Measurements from ENCODE around the gene GPR179. TPM values are rescaled to one million over a fixed set of nuclear protein-coding genes. Genes with fewer than 3 reads are reported as not detected.

Gene GPR179
- total RNA-seq, 3 donors from 2014 or later = under 0.01 TPM

DNA sequence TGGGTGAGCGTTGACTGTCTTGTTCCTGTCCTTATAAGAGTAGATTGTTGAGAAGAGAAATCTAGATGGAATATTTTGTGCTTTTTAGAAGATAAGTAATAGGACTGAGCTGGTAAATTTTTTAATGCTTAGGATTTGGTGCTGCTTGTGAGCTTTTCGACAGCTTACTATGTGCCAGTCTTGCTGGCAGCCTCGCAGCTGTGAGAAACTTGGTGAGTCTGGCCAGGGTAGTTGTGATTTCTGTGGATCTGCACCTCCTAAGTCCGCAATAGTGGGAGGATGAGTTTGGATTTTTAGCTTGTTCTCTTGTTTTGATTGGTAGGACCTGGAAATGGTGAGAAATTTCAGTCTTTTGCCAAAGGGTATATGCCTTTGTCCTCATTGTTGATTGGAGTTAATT is 11.5 kb upstream of the GPR179 start:
- intact Hi-C loops (cut with DNase I; ENCODE audit: low total_unique reads) = no loop called here
- Histone ChIP-seq H3K4me3 (no peak overlapping the region), H3K9me3 (no peaks in the 10 kb centered on the region), H3K36me3 (no peaks in the 10 kb centered on the region), H3K27me3 (no peaks in the 10 kb centered on the region), H3K27ac (no peak overlapping the region), H3K4me1 (peaks cover 0 to 8% of the 10 kb centered on the region in 2 donors)
- no peak for DNase-seq (ENCODE audit: low spot score in 2 of 2)
- TF ChIP-seq POLR2A (IDR thresholded peaks at IDR 0.05) = no peak
- TF ChIP-seq POLR2AphosphoS5 (IDR thresholded peaks at IDR 0.05) = no peak
- TF ChIP-seq, protein P1, sequence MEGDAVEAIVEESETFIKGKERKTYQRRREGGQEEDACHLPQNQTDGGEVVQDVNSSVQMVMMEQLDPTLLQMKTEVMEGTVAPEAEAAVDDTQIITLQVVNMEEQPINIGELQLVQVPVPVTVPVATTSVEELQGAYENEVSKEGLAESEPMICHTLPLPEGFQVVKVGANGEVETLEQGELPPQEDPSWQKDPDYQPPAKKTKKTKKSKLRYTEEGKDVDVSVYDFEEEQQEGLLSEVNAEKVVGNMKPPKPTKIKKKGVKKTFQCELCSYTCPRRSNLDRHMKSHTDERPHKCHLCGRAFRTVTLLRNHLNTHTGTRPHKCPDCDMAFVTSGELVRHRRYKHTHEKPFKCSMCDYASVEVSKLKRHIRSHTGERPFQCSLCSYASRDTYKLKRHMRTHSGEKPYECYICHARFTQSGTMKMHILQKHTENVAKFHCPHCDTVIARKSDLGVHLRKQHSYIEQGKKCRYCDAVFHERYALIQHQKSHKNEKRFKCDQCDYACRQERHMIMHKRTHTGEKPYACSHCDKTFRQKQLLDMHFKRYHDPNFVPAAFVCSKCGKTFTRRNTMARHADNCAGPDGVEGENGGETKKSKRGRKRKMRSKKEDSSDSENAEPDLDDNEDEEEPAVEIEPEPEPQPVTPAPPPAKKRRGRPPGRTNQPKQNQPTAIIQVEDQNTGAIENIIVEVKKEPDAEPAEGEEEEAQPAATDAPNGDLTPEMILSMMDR (IDR thresholded peaks at IDR 0.05) = no peak

DNA sequence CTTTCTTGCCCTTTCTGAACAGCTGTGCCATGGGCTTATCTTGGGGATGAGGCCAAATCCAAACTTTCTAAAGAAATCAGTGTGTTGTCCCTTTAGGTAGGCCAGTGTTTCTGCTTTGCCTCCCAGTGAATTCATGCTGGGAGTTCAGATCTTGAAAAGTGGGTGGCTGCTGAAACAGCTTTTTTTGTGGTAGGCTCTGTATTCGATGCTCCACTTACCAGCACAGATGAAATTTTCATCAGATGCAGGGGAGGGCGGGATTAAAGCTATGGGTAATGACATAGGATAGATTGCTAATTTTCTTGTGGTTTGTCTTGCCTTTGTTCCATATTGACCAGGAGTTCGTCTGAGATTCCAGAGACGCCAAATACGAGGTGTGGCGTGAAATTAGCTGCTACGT is 10.7 kb upstream of the GPR179 start:
- Histone ChIP-seq H3K9me3 (no peaks in the 10 kb centered on the region), H3K4me3 (no peak overlapping the region), H3K27ac (no peak overlapping the region), H3K4me1 (peaks cover 0 to 8% of the 10 kb centered on the region in 2 donors), H3K27me3 (no peaks in the 10 kb centered on the region), H3K36me3 (no peaks in the 10 kb centered on the region)
- intact Hi-C loops (cut with DNase I; ENCODE audit: low total_unique reads) = no loop called here
- TF ChIP-seq, protein P1 (IDR thresholded peaks at IDR 0.05) = no peak
- no peak for TF ChIP-seq POLR2A (IDR thresholded peaks at IDR 0.05)
- no peak for TF ChIP-seq POLR2AphosphoS5 (IDR thresholded peaks at IDR 0.05)
- no peak for DNase-seq (ENCODE audit: low spot score in 2 of 2)

GRCh38 chr17:38353668-38354067 is 9.9 kb upstream of the GPR179 start:
- DNase-seq (ENCODE audit: low spot score in 2 of 2) = no peak
- Histone ChIP-seq H3K27me3 (no peaks in the 10 kb centered on the region), H3K4me1 (peaks cover 0 to 6% of the 10 kb centered on the region in 2 donors), H3K36me3 (no peaks in the 10 kb centered on the region), H3K9me3 (no peaks in the 10 kb centered on the region), H3K27ac (no peak overlapping the region), H3K4me3 (peak overlapping the region in 2 of 3 donors; percentile 92 to 95)
- TF ChIP-seq POLR2A (IDR thresholded peaks at IDR 0.05) (no peak), POLR2AphosphoS5 (IDR thresholded peaks at IDR 0.05) (no peak)
- TF ChIP-seq, protein P1 (IDR thresholded peaks at IDR 0.05) = no peak
- intact Hi-C loops (cut with DNase I; ENCODE audit: low total_unique reads) = no loop called here

DNA sequence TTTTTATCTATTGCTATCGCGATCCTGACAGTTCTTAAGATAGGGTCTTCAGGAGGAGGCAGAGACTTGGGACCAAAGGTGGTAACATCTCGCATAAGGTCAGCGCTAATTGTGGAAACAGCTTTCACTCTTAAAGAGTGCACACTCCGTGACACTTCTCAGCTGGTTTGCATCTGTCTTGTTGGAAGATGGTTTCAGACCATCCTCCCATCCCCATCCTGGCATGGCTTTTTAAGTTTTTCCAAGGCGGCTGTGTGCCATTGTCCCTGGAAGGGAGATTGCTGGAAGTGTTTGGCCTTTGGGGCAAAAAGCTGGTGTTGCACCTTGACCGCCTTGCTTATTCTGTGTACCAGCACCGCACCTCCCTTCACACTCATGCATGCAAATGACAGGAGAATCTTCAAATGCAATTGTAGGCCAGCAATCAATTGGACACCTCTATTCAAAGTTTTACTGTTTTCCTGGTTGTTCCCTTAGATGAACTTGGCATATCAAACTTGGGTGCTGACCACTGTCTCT is 9.4 kb upstream of the GPR179 start:
- TF ChIP-seq POLR2A (IDR thresholded peaks at IDR 0.05) = no peak
- TF ChIP-seq, protein P1 (IDR thresholded peaks at IDR 0.05) = no peak
- Histone ChIP-seq H3K27ac (peak overlapping the region in 1 of 2 donors; percentile 85), H3K4me1 (peaks cover 0 to 4% of the 10 kb centered on the region in 2 donors), H3K9me3 (no peaks in the 10 kb centered on the region), H3K27me3 (no peaks in the 10 kb centered on the region), H3K4me3 (peak overlapping the region; percentile 89 to 95 (median 92)), H3K36me3 (no peaks in the 10 kb centered on the region)
- no peak for DNase-seq (ENCODE audit: low spot score in 2 of 2)
- intact Hi-C loops (cut with DNase I; ENCODE audit: low total_unique reads) = no loop called here

DNA sequence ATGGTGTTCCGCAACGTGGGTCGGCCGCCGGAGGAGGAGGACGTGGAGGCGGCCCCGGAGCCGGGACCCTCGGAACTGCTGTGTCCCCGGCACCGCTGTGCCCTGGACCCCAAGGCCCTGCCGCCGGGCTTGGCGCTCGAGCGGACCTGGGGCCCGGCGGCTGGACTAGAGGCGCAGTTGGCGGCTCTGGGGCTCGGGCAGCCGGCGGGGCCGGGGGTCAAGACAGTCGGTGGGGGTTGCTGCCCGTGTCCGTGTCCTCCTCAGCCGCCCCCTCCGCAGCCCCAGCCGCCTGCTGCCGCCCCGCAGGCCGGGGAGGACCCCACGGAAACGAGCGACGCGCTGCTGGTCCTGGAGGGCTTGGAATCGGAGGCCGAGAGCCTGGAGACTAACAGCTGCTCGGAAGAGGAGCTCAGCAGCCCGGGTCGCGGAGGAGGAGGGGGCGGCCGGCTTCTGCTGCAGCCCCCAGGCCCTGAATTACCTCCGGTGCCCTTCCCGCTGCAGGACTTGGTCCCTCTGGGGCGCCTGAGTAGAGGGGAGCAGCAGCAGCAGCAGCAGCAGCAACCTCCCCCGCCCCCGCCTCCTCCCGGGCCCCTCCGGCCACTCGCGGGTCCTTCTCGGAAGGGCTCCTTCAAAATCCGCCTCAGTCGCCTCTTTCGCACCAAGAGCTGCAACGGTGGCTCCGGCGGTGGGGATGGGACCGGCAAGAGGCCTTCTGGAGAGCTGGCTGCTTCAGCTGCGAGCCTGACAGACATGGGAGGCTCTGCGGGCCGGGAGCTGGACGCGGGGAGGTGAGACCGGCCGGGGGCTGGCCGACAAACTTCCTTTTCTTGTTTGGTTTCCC is 8.7 kb upstream of the GPR179 start:
- TF ChIP-seq POLR2AphosphoS5 (IDR thresholded peaks at IDR 0.05) (no peak), POLR2A (IDR thresholded peaks at IDR 0.05) (no peak)
- TF ChIP-seq, protein P1 (IDR thresholded peaks at IDR 0.05) = no peak
- Histone ChIP-seq H3K9me3 (no peaks in the 10 kb centered on the region), H3K27ac (peak overlapping the region; percentile 79 to 85), H3K4me3 (peak overlapping the region; percentile 89 to 95 (median 92)), H3K27me3 (no peaks in the 10 kb centered on the region), H3K36me3 (no peaks in the 10 kb centered on the region), H3K4me1 (peaks cover 0 to 4% of the 10 kb centered on the region in 2 donors)
- intact Hi-C loops (cut with DNase I; ENCODE audit: low total_unique reads) = no loop called here
- DNase-seq (ENCODE audit: low spot score in 2 of 2) = no peak

Data from breast epithelium (tissue), 4 donors.